Measurements from ENCODE around the gene LOXL3.

DNA sequence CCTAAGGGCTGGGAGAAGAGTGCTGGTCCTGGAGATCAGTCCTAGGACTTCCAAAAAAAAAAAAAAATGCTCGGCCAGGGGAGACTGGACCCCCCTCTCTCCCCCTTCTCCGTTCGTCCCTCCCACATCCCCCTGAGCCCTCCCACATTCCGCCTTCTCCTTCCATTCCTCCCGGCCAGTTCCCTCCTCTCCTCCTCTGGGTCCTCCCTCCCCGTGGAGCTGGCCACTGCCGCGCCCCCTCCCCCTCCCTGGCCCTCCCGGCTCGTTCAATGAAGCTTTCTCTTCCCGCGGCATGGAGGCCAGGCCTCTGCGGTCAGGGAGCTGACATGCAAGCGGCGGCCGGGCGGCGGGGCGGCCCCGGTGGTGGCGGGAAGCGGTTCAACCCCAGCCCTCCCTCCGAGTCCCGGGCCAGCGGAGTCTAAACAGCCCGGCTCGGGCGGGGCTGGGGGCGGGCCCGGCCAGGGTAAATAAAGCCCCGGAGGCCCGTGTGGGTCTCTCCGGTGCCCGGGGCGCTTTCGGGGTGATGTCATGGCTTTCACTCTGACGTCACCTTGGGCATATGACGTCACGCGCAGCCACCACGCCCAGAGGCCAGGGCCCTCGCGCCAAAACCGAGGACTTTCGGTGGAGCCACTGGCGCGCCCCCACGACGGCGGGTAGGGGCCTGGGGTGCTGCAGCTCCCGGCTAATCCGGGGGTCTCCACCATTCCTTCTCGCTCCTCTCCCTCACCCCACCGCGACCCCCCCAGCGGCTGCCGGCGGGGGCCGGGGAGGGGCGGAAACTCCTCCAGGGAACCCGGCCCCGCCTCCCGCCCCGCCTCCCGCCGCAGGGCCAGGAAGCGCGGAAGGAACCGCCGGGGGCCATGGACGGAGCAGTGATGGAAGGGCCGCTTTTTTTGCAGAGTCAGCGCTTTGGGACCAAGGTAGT, at the start of gene LOXL3, which contains the start of gene DOK1:
- TF ChIP-seq, protein P1, sequence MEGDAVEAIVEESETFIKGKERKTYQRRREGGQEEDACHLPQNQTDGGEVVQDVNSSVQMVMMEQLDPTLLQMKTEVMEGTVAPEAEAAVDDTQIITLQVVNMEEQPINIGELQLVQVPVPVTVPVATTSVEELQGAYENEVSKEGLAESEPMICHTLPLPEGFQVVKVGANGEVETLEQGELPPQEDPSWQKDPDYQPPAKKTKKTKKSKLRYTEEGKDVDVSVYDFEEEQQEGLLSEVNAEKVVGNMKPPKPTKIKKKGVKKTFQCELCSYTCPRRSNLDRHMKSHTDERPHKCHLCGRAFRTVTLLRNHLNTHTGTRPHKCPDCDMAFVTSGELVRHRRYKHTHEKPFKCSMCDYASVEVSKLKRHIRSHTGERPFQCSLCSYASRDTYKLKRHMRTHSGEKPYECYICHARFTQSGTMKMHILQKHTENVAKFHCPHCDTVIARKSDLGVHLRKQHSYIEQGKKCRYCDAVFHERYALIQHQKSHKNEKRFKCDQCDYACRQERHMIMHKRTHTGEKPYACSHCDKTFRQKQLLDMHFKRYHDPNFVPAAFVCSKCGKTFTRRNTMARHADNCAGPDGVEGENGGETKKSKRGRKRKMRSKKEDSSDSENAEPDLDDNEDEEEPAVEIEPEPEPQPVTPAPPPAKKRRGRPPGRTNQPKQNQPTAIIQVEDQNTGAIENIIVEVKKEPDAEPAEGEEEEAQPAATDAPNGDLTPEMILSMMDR (IDR thresholded peaks at IDR 0.05; ENCODE audit: insufficient read depth, low read depth, low read length), result no peak
- no peak for TF ChIP-seq EZH2 (IDR thresholded peaks at IDR 0.05; ENCODE audit: insufficient read depth, low read length)

All from astrocyte (in vitro differentiated cells and primary cell).